Peyer's patch (tissue), 4 donors: ENCODE results near the gene PPP2R5B. TPM values are rescaled to one million over a fixed set of nuclear protein-coding genes. Genes with fewer than 3 reads are reported as not detected.

Source experiments
- DNase-seq, 3 donors: peaks; one replicate each; pipeline ENCODE4 v3.0.0-alpha.2; 2017 to 2019
- H3K27ac ChIP-seq, 4 donors: fragments of 200-600 bp; sonication (generic); one replicate each; pipeline ENCODE4 v1.5.1; 2016 to 2019
- H3K27me3 ChIP-seq, 2 donors: fragments of 200-600 bp; sonication (generic); one replicate each; pipeline ENCODE4 v1.5.1; 2019
- H3K36me3 ChIP-seq, 3 donors: fragments of 200-600 bp; sonication (generic); one replicate each; pipeline ENCODE4 v1.5.1; 2016 to 2019
- H3K4me1 ChIP-seq, 4 donors: fragments of 200-600 bp; sonication (generic); one replicate each; pipeline ENCODE4 v1.5.1; 2016 to 2019
- H3K4me3 ChIP-seq, 4 donors: fragments of 200-600 bp; sonication (generic); 1 replicate in 3 of 4; 2 replicates in 1 of 4; pipeline ENCODE4 v1.5.1; 2016 to 2019; ENCODE audit warnings: mild to moderate bottlenecking in 1 of 4
- H3K9me3 ChIP-seq, 4 donors: fragments of 200-600 bp; sonication (generic); one replicate each; pipeline ENCODE4 v1.5.1; 2016 to 2019; ENCODE audit warnings: mild to moderate bottlenecking in 1 of 4
- CTCF ChIP-seq, 6 experiments: fragments of 450-650 bp in 4 of 6; fragments of 200-600 bp in 2 of 6; sonication (generic) in 1 of 6; IDR thresholded peaks; one replicate each; pipeline ENCODE4 v1.5.1; 2017 to 2019; ENCODE audit warnings: antibody characterized with exemption in 6 of 6, mild to moderate bottlenecking in 3 of 6, moderate library complexity in 1 of 6
- POLR2A ChIP-seq, 2 donors: fragments of 450-650 bp; IDR thresholded peaks; one replicate each; pipeline ENCODE4 v1.5.1; 2017; ENCODE audit warnings: antibody characterized with exemption in 2 of 2, mild to moderate bottlenecking in 2 of 2, moderate library complexity in 2 of 2
- total RNA-seq, 4 donors: library from RNA; depleted of rRNA; stranded (reverse); fragments of >200 nt; gene quantifications; one replicate each; pipeline ENCODE4 v1.1.0, GENCODE V29; 2016

The PPP2R5B gene
- total RNA-seq, 4 donors from 2014 or later: 20.0 to 46.2 (median 22.5) TPM

GRCh38 chr11:64902102-64902900 lies 22.2 kb upstream of the PPP2R5B start:
- no peak overlapping the region for H3K27ac ChIP-seq
- peaks cover 0 to 96% (median 0%) of the 10 kb centered on the region in 3 donors for H3K36me3 ChIP-seq
- H3K9me3 ChIP-seq: no peaks in the 10 kb centered on the region
- DNase-seq: no peak
- no peak overlapping the region for H3K4me3 ChIP-seq
- no peaks in the 10 kb centered on the region for H3K27me3 ChIP-seq
- TF ChIP-seq POLR2A (IDR thresholded peaks at IDR 0.05): no peak
- no peak for TF ChIP-seq CTCF (IDR thresholded peaks at IDR 0.05)
- H3K4me1 ChIP-seq: no peaks in the 10 kb centered on the region

DNA sequence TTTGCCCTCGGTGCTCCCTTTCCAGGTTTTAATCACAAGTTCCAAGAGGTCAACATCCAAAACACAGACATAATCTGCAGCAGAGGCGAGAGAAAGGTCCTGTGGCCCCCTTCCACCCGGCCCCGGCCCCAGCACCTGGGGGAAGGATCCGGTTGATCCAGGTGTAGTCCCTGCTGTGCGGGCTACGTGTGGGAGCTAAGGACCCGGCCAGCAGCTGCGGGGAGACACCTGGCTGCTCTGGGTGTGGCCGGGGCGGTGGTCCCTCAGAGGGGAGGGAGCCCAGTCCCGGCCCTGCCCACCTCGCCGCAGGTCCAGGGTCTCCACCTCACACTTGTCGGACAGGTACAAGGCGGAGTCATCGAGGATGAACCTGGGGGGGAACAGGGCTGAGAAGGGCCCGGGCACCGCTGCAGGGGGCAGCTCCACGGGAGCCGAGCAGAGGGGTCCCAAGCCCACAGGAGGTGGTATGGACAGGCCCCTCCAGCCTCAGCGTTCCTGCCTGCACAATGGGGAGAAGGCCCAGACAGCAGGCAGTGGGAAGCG lies 21.1 kb upstream of the PPP2R5B start:
- H3K9me3 ChIP-seq: no peaks in the 10 kb centered on the region
- H3K4me1 ChIP-seq: no peaks in the 10 kb centered on the region
- TF ChIP-seq CTCF (IDR thresholded peaks at IDR 0.05): no peak
- no peak for TF ChIP-seq POLR2A (IDR thresholded peaks at IDR 0.05)
- no peak for DNase-seq
- no peak overlapping the region for H3K4me3 ChIP-seq
- no peak overlapping the region for H3K27ac ChIP-seq
- peaks cover 0 to 96% (median 0%) of the 10 kb centered on the region in 3 donors for H3K36me3 ChIP-seq
- H3K27me3 ChIP-seq: no peaks in the 10 kb centered on the region

DNA sequence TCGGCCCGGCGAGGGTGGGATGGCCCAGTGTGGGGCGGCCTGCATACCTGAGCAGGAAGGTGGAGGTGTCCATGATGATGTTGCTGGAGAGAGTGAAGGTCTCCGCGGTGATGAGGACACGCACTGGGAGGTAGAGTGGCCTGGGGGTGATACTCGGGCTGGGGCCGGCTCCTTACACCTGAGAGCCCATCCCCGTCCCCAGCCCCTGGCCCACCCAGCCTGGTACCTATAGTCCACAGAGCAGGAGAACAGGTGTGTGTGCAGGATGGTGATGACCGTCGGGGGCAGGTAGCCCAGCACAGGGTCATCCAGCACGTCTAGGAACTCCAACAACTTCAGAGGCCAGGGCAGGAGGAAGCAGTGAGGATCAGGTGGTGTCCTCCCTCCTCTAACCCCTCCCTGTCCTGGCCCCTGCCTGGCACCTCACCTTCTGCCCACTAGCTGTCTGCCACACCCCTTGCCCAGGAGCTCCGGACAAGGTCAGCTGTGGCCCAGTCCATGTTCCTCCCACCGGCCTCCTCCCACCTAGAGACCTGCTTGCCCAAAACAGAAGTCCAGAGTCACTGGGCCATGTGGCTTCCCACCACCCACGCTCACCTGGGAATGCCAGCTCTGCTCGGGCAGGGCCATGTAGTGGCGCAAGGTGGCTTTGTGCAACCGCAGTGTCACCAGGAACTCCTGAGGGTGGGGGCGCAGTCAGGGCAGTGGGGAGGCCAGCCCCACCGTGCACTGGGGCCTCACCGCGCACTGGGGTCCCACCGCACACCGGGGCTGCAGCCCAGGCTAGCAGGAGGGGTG lies 18.8 kb upstream of the PPP2R5B start:
- no peak for DNase-seq
- no peaks in the 10 kb centered on the region for H3K27me3 ChIP-seq
- no peak overlapping the region for H3K4me3 ChIP-seq
- H3K27ac ChIP-seq: no peak overlapping the region
- H3K4me1 ChIP-seq: no peaks in the 10 kb centered on the region
- TF ChIP-seq POLR2A (IDR thresholded peaks at IDR 0.05) (no peak), CTCF (IDR thresholded peaks at IDR 0.05) (no peak)
- H3K36me3 ChIP-seq: peaks cover 0 to 98% (median 0%) of the 10 kb centered on the region in 3 donors
- no peaks in the 10 kb centered on the region for H3K9me3 ChIP-seq

- Histone ChIP-seq H3K27me3 (no peaks in the 10 kb centered on the region), H3K27ac (no peak overlapping the region), H3K9me3 (no peaks in the 10 kb centered on the region), H3K4me1 (no peaks in the 10 kb centered on the region), H3K36me3 (peaks cover 0 to 98% (median 0%) of the 10 kb centered on the region in 3 donors), H3K4me3 (no peak overlapping the region)
- no peak for TF ChIP-seq POLR2A (IDR thresholded peaks at IDR 0.05)
- TF ChIP-seq CTCF (IDR thresholded peaks at IDR 0.05): no peak
- DNase-seq: no peak
These were observed 18.2 kb upstream of the PPP2R5B start for GRCh38 chr11:64906314-64906635.

DNA sequence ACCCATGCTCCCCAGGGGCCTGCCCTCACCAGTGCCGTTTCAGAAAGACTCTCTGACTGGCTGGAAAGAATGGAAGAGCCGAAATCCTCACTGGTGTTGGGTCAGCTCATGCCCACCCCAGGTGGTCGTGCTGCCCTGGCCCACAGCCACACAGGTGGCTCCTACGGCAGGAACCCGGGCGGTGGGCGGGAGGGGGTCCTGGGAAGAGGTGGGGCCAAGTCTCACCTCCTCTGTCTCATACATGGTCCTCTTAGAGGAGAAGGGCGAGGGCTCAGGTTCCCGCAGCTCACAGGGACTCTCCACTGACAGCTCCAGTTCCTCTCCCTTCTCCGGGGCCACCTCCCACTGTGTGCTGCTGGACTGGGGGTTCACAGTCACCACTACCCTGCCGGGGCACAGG lies 15.7 kb upstream of the PPP2R5B start:
- TF ChIP-seq POLR2A (IDR thresholded peaks at IDR 0.05) (no peak), CTCF (IDR thresholded peaks at IDR 0.05) (no peak)
- H3K27ac ChIP-seq: no peak overlapping the region
- DNase-seq: no peak
- H3K27me3 ChIP-seq: no peaks in the 10 kb centered on the region
- H3K4me3 ChIP-seq: no peak overlapping the region
- H3K9me3 ChIP-seq: no peaks in the 10 kb centered on the region
- H3K4me1 ChIP-seq: no peaks in the 10 kb centered on the region
- peaks cover 0 to 98% (median 0%) of the 10 kb centered on the region in 3 donors for H3K36me3 ChIP-seq
